RPMI7951 (cell line): ENCODE data around the gene FAM89A. TPM values are rescaled to one million over a fixed set of nuclear protein-coding genes. Genes with fewer than 3 reads are reported as not detected.

Experiments used
- total RNA-seq: library from RNA; depleted of rRNA; stranded (reverse); fragments of >200 nt; shearing (Covaris generic); gene quantifications from 2 replicates; pipeline ENCODE4 v1.2.3, GENCODE V29; 2014; rRNA removed

The FAM89A gene
- total RNA-seq, 1 experiment from 2014 or later = 18.9 TPM

Other genes starting within 250 kb of the FAM89A start
- gene C1orf198, start 171.7 kb downstream of the FAM89A start, total RNA-seq = 37.6 and 39.2 TPM in 2 replicates
- gene TTC13, start 61.4 kb downstream of the FAM89A start, total RNA-seq = 9.7 and 10.5 TPM in 2 replicates
- gene ARV1, start 61.2 kb downstream of the FAM89A start, total RNA-seq = 29.8 and 38.4 TPM in 2 replicates
- gene TRIM67, start 121.8 kb upstream of the FAM89A start, total RNA-seq = not detected in 2 replicates
- 64.1 and 74.0 TPM in 2 replicates for gene GNPAT, start 201.0 kb upstream of the FAM89A start, total RNA-seq